Stimulated activated CD8-positive, alpha-beta memory T cell treated with anti-CD3 and anti-CD28 coated beads, Interleukin-12 subunit alpha, Interleukin-12 subunit beta, amount 100 ng/mL, for 24 hours (primary cell): Measurements from ENCODE around the gene CIB1.

Experiments
- DNase-seq: peaks from one replicate; pipeline ENCODE4 v3.0.0-alpha.2; 2020; ENCODE audit errors: extremely low read depth

The CIB1 gene

DNA sequence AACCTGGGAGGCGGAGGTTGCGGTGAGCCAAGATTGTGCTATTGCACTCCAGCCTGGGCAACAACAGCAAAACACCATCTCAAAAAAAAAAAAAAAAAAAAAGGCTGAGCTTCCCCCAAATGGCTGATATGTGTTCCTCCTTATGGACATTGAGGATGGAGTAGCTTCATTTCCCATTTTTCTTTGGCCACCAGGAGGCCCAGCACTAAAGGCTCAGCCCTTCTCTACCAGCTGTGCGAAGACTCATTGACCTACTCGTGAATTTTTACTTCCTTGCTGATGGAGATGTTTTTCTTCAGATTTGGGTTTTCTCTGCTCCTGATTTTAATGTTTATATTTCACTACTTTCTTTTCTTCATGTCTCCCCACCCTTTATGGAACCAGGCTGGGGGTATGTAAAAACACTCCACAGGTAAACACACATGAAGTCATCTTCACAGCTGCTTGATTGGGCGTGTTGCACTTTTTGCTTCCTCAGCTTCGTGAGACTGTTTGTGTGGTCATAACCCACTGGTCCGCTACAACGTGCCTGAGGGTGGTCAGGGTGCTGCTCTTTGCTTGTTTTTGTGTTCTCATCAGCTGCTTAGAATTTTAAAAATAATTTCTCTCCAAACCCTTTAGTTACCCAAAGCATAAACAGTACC, 19.1 kb downstream of the CIB1 start:
- DNase-seq: no peak

DNA sequence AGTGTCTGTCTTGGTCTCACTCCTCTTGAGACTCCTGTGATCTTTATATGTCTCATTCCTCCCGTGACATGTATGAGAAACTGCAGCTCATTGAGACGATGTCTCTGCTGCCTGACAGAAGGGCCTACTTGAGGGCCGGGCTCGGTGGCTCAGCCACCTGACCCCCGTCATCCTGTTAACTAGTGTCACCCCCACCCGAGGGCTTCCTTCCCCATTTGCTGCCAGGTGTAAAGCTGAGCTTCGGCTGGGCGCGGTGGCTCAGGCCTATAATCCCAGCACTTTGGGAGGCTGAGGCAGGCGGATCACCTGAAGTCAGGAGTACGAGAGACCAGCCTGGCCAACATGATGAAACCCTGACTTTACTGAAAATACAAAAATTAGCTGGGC, 19.9 kb downstream of the CIB1 start:
- DNase-seq: no peak

DNA sequence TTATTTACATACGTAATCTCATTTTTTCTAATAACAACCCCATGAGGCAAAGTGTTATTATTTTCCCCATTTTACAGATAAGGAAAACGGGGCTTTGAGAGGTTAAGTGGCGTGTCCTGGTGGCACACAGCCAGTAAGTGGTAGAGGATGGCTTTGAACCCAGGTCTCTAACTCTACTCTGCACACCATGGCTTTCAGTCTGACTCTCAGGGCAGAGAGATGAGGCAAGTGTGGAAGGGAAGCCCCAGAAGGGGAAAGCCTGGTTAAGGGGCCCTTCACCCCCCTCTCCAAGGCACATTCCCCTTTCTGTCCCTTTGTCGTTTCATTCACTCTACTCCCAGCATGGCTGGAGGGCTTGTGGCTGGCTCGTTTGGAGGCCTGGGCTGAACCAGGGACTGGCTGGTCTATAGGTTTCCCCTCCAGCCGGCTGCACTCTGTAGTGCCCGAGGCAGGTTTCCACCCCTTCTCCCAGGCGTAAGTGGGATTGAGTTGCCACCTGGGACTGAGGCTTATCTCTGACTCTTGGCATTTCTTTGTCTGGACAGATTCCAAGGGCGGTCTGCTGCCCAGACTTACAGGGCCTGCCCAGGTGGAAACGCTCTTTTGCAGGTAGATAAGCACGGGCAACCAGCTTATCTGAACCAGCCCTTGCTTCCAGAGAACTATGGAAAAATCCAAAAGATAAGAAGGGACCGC, 20.5 kb downstream of the CIB1 start:
- DNase-seq: no peak

DNA sequence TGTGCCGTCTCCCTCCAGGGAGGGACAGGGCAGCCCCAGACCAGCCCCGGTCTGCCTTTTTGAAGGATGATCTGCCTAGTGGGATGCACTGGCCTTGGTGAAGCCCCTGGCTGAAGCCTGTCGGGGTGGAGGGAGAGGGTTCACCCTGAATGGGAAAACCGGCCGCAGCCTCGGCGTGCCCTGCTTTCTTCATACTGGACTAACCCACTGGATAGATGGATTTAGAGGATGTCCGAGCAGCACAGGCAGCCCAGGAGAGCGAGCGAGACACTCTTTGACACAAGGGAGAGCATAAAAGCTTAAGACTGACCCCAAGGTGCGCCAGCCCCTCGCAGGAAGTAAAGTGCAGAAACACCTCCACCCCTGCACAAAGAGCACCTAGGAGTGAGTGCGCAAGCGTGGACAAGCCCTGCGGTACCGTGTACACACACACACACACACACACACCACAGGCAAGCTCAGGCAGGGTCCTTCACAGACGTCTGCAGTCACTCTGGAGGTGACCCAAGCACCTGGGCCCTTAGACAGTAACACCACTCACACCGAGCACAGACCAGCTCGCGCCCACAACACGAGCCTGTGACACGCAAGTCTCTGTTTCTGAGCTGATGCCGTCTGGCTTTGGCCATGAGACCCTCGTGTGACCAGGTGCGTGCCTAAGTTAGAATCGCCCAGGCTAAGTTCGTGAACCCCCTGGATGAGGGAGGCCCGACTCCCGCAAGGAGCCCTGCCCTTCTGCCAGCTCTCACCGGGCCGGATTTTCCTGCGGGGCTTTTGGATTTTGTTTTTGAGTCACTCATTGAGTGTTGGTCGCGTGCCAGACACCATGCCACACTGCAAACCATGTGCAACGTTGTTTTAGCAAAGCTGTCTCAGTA, 21.3 kb downstream of the CIB1 start:
- DNase-seq: no peak

DNA sequence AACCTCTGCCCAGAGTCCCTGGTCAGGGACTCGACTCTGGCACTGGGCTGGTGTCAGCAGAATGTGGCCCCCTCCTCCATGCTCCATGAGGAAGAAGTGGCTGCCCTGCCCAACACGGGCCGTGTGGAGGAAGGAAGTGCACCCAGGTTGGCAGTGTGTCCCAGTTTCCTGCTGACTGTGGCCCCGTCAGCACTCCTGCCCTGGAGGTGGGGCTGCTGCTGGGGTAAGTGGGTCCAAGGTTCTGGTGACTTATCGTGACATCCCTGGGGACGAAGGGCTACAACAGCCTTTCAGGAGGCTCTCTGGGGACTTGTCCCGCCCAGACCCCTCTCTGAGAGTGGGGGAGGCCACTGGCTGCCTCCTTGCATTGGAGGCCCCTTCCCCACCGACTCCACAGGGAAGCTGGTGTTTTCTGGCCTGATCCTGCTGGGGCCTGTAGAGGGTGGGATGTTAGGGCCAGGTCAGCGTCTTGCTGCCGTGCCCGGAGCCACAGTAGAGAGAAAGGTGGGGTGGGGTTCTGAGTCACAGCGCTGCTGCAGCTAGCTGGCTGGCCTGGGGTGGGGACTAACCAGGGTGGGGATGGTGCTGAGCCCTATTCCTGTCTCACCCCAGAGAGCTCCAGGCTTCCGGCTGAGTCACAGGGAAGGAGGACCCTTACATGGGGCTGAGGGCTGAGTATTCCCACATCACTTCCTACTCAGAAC, 22.1 kb downstream of the CIB1 start:
- DNase-seq: no peak

DNA sequence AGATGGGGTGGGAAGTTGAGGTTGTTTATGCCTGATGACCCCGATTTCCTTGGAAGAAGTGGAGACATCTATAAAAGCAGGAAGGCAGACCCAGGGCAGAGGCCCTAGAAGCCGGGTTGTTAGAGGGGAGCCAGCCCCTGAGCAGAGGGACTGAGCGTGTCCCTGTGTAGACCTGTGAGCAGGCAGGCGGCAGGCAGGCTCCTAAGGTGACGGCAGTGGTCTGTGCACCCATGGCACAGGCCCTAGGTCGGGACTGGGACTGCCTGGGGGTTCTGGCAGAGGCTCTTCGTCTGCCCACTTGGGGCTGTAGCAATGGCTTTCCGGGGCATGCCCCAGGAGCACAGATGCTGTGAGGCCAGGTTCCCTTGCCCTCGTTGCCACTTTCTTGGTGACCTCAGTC, 22.7 kb downstream of the CIB1 start:
- DNase-seq: no peak

DNA sequence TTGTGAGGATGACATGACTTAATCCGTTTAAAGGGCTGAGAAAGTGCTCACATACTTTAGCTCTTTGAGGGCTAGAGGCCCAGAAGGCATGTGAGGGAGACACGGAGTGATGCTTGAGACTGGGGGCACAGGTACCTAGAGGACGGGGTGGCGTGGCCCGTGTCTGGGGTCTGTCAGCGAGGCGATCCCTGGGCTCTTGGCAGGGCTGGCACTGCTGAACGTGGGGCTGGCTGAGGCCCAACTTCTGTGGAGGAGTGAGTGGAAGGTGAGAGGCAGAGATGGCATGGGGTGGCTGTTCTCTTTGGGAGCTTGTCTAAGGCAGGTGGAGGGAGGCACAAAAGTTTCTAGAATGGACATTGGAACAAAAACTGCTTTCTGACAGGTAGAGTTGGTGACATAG, 23.1 kb downstream of the CIB1 start:
- DNase-seq: no peak

DNA sequence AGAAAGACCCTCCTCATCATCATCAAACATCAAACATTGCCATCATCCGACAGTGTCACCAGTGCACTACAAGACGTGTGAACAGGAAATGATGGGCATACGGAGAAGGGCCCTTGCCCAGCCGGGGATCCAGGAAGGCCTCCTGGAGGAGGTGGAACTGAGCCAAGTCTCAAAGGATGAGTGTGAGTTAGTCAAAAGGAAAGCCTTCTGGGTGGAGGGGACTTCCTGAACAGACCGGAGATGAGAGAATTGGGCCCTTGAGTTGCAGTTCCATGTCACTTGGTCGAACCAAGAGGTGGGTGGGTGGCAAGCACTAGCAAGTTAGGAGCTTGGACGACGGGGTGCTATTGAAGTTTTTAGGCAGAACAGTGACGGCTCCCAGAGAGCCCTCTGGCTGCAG, 24.1 kb downstream of the CIB1 start:
- DNase-seq: no peak

DNA sequence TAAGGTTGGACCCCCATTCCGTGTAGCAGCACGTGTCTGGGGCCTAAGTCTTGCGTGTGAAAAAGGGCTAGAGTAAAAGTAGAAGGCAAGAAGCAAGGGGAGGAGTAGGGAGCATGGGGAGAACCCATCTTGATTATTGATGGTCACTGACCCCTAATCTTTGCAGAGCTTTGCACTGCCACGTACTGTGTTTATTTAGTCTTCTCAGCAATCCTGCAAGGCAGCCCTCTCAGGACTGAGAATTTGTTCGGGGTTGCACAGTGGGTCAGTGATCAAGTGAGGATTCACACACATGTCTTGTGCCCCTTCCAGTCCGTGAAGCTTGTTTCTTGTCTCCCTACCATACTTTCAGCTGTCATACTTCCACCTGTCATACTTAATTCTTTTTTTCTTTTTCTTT, 25.4 kb downstream of the CIB1 start:
- DNase-seq: no peak

DNA sequence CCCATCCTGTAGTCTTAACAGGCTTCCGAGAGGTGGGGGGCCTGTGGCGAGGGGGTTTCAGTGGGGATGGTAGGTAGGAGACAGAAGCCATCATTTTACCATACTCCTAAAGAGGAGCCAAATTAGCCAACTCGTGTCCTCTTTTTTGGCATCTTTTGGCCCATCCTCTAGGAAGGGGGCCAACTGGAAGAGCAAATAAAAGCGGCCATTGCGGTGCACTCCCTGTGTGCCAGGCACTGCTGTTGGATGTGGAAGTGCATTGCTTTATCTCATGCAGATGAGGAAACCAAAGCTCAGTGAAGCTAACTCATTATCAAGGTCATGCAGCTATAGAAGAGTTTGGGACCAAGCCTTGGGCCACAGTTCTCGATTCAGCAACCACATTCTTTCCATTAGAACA, 26.5 kb downstream of the CIB1 start:
- DNase-seq: no peak

DNA sequence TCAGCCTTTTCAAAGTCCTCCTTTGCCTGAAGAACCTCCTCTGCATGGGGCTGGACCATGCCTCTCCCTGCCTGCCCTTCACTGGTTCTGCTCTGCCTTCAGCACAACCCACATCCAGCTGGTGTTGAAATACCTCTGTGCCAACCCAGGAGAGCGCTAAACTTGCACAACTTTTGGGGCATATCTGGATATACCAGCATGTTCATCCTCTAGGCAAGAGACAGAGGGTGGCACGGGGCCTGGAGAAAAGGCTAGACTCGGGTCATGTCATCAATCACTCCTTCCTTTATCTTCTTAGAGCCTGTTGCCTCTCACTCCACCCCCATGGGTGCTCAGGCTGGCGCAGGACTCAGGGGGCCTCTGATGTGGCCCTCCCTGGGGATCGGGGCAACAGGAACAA, 27.9 kb downstream of the CIB1 start:
- DNase-seq: no peak

DNA sequence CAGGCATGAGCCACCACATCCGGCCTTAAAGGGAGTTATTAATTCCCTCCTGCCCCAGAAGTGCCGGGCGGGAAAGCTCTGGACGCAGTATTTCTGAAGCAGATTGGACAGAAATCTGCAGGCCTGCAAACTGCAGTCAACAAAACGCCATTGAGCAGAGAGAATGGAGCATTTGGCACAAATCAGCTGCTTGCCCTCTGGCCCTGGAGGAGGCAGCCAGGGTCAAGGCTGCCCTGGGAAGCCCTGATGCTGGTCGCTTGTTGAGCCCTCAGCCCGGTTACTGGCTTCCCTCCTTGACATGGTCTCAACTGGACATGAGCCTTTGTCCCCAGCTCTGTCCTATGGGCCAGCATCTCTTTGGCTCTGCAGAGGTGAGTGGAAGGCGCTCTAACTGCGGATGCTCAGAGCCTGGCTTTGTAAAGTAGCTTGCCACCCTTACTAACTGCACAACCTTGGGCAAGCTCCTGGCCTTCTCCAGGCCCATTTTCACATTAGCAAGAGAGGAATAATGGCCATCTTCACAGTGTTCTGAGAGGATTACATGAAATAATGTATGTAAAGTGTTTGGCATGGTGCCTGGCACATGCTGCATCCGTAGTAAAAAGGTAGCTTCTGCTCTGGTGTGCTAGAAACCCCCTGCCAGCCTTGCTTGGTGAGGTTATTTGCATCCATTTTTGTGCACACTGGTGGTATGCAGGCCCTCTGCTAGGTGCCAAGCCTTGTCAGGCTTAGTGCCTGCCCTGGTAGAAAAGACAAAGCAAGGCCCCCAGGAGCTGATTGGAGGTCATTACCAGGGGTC, 28.5 kb downstream of the CIB1 start:
- no peak for DNase-seq

DNA sequence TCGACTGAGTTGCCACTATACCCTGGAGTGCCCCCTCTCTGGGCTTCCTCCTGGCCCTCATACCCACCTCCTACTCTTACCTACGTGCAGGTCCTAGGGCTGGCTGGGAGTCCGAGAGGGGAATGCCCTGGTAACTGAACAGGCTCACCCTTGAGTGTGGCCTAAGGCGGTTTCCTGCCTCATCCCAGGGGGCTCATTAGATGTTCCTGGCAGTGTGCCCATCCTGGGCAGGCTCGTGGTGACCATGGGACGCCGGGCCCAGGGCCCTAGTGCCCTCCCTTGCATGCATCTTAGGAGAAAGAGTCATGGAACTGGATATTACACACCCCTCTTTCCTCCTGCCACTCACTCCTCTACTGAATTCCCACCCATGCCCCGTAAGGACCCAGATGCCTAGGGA, 29.8 kb downstream of the CIB1 start:
- no peak for DNase-seq

DNA sequence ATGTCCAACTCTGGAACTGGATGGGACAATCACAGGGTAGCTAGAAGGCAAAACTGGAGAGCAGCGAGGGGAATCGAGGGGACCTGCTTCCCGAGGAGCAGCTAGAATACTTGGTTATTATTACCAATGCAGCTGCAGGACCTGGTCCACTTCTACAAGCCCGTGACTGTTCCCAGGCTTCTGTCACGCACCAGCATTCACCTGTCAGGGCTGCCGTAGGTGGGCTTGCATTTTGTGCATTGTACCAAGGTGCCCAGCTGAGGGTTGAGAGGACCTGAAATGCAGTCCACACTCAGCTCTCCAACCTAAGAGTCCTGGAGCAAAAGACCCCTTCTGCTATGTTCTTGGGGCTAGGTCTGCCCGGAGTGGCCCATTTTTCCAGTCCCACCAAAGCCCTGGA, 30.3 kb downstream of the CIB1 start:
- DNase-seq: no peak

DNA sequence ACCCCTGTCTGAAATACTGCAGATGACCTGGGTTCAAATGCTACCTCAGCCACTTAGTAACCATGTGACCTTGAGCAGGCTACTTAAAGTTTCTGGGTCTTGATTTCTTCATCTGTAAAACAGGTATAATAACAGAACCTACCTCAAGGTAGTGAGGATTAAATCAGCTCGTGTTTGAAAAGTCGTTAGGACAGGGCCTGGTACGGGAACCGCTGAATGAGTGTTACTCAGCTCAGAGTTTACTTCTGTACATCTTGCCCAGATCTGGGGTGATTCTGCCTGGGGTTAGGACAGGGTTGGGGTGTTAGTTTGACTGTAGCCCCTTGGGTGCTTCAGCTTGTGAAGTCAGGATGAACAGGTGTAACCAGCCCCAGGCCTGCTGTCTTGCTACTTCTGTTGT, 30.8 kb downstream of the CIB1 start:
- DNase-seq: no peak

DNA sequence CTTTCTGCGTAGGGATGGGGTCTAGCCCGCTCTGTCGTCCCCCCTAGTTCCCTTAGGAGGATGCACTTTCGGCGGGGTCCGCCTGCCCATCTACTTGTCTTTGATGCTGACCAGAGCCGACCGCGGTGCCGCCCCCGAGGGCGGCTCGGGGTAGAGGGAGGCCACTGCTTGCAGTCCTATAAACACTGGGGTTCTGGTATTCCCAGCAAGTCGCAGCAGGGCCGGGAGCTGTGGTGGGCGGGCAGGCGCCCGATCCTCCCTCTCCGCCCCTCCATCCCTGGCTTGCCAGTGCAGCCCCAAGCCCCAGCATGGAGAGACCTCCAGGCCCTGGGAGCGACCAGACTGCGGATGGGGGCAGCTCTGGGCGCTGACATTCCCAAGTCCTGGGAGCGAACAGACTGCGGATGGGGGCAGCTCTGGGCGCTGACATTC, 31.8 kb downstream of the CIB1 start:
- no peak for DNase-seq

DNA sequence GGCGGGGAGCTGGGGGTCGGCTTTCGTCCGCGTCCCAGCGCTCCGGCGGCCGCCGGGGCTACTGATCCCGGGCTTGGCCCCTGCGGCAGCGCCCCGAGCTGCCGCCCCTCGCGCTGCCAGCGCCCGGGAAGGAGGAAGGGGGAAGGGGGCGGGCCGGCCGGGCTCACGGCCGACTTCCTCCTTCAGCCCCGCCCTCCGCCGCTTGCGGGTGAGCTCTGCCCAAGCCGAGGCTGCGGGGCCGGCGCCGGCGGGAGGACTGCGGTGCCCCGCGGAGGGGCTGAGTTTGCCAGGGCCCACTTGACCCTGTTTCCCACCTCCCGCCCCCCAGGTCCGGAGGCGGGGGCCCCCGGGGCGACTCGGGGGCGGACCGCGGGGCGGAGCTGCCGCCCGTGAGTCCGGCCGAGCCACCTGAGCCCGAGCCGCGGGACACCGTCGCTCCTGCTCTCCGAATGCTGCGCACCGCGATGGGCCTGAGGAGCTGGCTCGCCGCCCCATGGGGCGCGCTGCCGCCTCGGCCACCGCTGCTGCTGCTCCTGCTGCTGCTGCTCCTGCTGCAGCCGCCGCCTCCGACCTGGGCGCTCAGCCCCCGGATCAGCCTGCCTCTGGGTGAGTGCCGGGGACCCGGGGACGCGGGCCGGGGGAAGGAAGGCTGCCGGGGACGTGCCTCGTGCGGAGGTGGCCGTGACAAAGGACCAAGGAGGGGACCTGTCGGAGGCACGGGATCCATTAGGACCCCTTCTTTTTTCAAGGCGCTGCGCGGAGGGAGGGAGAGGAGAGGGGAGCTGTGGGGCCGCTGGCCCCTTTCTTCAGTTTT, 32.4 kb downstream of the CIB1 start, which contains the start of gene SEMA4B:
TSS of gene SEMA4B (plus strand) at position 201 of the 814 bp plus-strand sequence. CDS start at position 450, 249 bp downstream.
- DNase-seq: peak; percentile 44

DNA sequence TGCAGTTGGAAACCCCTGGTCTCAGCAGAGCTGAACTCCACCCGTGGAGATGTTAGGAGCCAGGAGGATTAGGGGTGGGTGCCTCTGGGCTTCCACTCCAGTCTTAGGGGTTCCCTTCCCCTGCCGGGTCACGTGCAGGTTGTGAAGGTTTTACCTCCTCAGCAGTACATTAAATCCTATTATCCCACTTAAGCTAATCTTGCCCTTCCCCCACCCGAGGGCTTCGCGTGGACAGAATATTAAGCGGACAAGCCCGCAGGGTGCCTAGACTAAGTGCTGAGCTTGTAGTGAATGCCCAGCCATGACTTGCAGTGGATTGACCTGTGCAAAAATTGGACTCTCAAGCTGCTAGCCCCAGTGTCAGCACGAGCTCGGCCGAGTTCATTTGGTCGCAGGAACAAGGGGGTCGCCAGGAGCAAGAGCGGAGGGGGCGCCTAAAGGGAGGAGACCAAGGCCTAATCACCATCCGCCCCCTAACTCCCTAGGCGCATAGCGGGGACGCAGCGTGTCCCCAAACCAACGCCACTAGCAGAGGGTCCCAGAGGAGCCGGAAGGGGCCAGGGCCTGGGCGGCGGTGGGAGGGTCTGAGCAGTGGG, 33.1 kb downstream of the CIB1 start:
- no peak for DNase-seq

DNA sequence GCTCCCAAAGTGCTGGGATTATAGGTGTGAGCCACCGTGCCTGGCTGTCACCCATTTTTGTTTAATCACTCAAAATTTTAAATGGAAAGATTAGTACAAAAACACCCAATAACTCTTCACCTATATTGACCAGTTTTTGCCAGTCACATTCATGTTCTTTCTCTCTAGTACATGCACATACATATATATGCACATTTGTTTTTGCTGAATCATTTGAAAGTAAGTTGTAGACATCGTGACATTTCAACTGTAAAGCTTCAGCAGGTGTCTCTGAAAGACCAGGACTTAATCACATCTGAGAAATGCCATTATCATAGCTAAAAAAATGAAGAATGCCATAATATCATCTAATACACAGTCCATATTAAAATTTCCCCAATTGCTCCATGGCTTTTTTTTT, 39.1 kb downstream of the CIB1 start:
- no peak for DNase-seq
